HG03103 (cell line): ENCODE measurements around the gene PLIN1.
"Not testable (repeated sequence)": the region's sequence is repeated elsewhere in the genome, so short reads cannot be mapped to it uniquely, and the experiment has no call there.

ENCODE experiments used
- ATAC-seq: cut with Tn5 transposase; IDR thresholded peaks from one replicate; pipeline ENCODE4 v1.9.1; 2021; ENCODE audit warnings: low read depth; ENCODE audit not compliant: unreplicated experiment

PLIN1 gene

GRCh38 chr15:89679212-89679611, at the start of gene PLIN1:
Gene PLIN1, minus strand, starts transcription at chr15:89679367. Its CDS starts 1,878 bp downstream, at chr15:89677489.
- no peak for ATAC-seq

GRCh38 chr15:89728254-89728653, 49.1 kb upstream of the PLIN1 start:
- no peak for ATAC-seq

GRCh38 chr15:89725064-89725463, 45.9 kb upstream of the PLIN1 start:
- ATAC-seq = no peak

- ATAC-seq = no peak
Measured at GRCh38 chr15:89724621-89725020, 45.5 kb upstream of the PLIN1 start.

GRCh38 chr15:89723031-89723430, 43.9 kb upstream of the PLIN1 start:
- ATAC-seq = no peak

- ATAC-seq = no peak
Measured at GRCh38 chr15:89714775-89715174, 35.6 kb upstream of the PLIN1 start.

- ATAC-seq = no peak
Measured at GRCh38 chr15:89707577-89707976, 28.4 kb upstream of the PLIN1 start.

GRCh38 chr15:89704411-89704810, 25.2 kb upstream of the PLIN1 start:
- no peak for ATAC-seq

- no peak for ATAC-seq
Measured at GRCh38 chr15:89695198-89695597, 16.0 kb upstream of the PLIN1 start.

- no peak for ATAC-seq
Measured at GRCh38 chr15:89693696-89694095, 14.5 kb upstream of the PLIN1 start.

- ATAC-seq = no peak
Measured at GRCh38 chr15:89693091-89693490, 13.9 kb upstream of the PLIN1 start.

GRCh38 chr15:89690276-89691218, 11.4 kb upstream of the PLIN1 start, which contains the start of the genes PEX11A and WDR93:
Gene PEX11A, minus strand, starts transcription at chr15:89690754. Its CDS starts 122 bp downstream, at chr15:89690632.
Gene WDR93, plus strand, starts transcription at chr15:89690811. Its CDS starts 10,936 bp downstream, at chr15:89701747.
- ATAC-seq = peak; percentile 87

- ATAC-seq = not testable (repeated sequence)
Measured at GRCh38 chr15:89689930-89690275, 10.7 kb upstream of the PLIN1 start.

GRCh38 chr15:89686522-89686921, 7.4 kb upstream of the PLIN1 start:
- no peak for ATAC-seq

- no peak for ATAC-seq
Measured at GRCh38 chr15:89685995-89686394, 6.8 kb upstream of the PLIN1 start.

- no peak for ATAC-seq
Measured at GRCh38 chr15:89681146-89681545, 2.0 kb upstream of the PLIN1 start.

- no peak for ATAC-seq
Measured at GRCh38 chr15:89680282-89680873, 1.2 kb upstream of the PLIN1 start.

GRCh38 chr15:89677381-89677780, 1.8 kb downstream of the PLIN1 start:
- ATAC-seq = no peak

- ATAC-seq = no peak
Measured at GRCh38 chr15:89675606-89676005, 3.6 kb downstream of the PLIN1 start.

- no peak for ATAC-seq
Measured at GRCh38 chr15:89674526-89674925, 4.6 kb downstream of the PLIN1 start.

- ATAC-seq = no peak
Measured at GRCh38 chr15:89673165-89673512, 6.0 kb downstream of the PLIN1 start.
